Stimulated activated CD8-positive, alpha-beta memory T cell treated with anti-CD3 and anti-CD28 coated beads, Interleukin-15, amount 100 ng/mL, for 24 hours (primary cell): ENCODE measurements around the gene SIN3B.
"Not testable (repeated sequence)": the region's sequence is repeated elsewhere in the genome, so short reads cannot be mapped to it uniquely, and the experiment has no call there.

Experiments used
- DNase-seq: peaks from one replicate; pipeline ENCODE4 v3.0.0-alpha.2; 2020; ENCODE audit warnings: low read depth

SIN3B gene

DNA sequence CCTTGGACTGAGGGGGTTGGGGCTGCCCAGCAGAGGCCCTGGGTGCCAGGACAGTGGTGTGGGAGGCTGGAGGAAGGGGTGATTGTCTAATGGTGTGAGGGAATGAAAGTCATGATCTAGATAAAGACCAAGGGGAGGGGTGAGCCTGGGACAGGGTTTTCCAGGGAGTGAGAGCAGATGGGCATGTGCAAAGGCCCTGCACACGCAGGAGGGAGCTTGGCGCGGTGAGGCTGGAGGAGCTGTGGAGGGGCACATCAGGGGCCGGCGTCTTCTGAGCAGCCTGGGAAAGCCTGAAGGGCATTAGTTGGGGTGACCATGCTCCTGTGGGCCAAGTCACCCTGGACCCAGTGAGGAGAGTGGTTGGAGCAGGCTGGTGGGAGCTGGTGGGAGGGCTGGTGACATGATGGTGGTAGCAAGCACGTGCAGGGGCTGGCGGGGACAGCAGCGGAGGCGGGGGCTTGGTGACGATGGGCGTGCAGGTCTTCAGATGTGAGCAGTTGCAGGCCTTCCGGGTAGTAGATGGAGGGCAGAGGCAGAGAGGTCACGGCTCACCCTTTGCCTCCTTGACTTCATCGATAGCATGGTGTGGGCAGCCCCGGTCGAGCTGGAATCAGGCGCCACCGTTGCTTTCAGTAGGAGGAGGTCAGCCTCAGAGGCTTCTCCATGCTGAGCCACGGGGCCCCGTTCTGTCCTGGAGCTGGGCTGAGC, 39.4 kb downstream of the SIN3B start:
- no peak for DNase-seq

DNA sequence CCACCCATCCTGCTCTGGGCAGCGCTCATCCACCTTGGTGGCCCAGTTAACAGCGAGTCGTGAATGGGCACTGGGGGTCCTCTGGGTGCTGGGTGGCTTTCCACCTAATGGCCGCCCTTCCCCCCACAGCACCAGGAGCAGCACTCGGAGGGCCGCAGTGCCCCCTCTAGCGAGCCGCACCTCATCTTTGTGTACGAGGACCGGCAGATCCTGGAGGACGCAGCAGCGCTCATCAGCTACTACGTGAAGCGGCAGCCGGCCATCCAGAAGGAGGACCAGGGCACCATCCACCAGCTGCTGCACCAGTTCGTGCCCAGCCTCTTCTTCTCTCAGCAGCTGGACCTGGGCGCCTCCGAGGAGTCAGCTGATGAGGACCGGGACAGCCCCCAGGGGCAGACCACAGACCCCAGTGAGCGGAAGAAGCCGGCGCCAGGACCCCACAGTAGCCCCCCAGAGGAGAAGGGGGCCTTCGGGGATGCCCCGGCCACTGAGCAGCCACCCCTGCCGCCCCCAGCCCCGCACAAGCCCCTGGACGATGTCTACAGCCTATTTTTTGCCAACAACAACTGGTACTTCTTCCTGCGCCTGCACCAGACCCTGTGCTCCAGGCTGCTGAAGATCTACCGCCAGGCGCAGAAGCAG, 40.3 kb downstream of the SIN3B start:
- DNase-seq, result no peak

DNA sequence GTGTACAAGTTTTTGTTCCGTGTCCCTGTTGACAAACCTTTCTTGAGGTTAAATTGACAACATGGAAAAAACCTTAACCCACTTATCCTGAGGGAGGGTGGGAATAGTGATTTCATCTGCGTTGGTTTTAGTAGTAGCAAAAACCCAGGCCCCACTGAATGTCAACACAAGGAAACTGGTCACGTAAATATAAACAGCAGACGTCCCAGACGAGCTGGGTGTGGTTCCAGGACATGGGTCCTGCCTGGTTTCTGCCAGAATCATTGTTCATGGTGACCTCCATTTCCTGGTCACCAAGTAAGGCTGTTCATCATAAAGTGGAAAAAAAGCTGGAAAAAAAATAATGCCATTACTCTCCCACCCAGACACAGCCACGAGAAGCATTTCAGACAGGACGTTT, 42.7 kb downstream of the SIN3B start:
- no peak for DNase-seq

DNA sequence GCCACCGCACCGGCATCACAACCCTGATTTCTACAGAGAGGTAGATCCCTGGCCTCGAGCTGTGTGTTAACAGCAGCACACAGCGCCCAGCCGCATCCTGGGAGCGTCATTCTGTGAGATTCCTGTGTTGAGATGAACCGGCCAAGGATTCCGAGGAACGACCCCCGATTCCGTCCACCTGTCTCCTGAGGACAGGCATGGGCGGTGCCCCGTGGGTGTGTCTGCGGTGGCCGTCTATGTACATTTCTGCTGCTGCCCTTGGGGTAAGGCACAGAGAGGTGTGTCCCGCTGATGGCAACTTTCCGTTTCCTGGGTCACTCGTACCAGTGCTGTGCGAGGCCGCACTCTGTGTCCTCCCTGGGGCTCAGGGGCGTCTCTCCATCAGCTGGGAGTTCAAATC, 43.5 kb downstream of the SIN3B start:
- no peak for DNase-seq

DNA sequence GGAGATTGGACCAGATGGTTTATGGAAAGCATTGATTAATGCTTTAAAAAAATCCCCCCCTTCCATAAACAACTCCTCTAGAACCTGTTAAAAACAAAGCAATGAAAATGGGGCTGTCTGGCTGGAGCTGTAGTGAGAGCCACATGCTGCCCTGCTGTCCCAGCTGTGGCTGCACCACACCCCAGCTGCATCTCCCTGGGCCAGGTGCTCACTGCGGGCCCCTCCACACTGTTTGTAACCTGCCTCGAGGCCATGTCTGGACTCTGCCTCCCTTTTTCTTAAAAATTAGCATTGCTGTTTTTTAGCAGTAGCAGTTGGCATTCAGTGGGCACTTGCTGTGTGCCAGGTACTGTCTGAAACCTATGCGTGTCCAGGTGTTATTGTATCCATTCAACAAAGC, 44.4 kb downstream of the SIN3B start:
- DNase-seq, result no peak

DNA sequence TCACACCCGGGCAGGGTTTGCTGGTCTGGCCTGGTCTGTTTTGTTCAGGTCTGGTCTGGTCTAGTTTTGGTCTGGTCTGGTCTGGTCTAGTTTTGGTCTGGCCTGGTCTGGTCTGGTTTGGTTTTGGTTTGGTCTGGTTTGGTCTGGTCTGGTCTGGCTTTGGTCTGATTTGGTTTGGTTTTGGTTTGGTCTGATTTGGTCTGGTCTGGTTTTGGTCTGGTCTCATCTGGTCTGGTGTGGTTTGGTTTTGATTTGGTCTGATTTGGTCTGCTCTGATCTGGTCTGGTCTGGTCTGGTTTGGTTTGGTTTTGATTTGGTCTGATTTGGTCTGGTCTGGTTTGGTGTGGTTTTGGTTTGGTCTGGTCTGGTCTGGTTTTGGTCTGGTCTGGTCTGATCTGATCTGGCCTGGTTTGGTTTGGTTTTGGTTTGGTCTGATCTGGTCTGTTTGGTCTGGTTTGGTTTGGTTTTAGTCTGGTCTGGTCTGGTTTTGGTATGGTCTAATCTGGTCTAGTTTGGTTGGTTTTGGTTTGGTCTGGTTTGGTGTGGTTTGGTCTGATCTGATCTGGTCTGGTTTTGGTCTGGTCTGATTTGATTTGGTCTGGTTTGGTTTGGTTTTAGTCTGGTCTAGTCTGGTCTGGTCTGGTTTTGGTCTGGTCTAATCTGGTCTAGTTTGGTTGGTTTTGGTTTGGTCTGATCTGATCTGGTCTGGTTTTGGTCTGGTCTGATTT, 45.2 kb downstream of the SIN3B start:
- DNase-seq, result no peak

DNA sequence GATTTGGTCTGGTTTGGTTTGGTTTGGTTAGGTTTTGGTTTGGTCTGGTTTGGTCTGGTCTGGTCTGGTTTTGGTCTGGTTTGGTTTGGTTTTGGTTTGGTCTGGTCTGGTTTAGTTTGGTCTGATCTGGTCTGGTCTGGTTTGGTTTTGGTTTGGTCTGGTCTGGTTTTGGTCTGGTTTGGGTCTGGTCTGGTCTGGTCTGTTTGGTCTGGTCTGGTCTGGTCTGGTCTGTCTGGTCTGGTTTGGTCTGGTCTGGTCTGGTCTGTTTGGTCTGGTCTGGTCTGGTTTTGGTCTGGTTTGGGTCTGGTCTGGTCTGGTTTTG, 45.7 kb downstream of the SIN3B start:
- not testable (repeated sequence) for DNase-seq

DNA sequence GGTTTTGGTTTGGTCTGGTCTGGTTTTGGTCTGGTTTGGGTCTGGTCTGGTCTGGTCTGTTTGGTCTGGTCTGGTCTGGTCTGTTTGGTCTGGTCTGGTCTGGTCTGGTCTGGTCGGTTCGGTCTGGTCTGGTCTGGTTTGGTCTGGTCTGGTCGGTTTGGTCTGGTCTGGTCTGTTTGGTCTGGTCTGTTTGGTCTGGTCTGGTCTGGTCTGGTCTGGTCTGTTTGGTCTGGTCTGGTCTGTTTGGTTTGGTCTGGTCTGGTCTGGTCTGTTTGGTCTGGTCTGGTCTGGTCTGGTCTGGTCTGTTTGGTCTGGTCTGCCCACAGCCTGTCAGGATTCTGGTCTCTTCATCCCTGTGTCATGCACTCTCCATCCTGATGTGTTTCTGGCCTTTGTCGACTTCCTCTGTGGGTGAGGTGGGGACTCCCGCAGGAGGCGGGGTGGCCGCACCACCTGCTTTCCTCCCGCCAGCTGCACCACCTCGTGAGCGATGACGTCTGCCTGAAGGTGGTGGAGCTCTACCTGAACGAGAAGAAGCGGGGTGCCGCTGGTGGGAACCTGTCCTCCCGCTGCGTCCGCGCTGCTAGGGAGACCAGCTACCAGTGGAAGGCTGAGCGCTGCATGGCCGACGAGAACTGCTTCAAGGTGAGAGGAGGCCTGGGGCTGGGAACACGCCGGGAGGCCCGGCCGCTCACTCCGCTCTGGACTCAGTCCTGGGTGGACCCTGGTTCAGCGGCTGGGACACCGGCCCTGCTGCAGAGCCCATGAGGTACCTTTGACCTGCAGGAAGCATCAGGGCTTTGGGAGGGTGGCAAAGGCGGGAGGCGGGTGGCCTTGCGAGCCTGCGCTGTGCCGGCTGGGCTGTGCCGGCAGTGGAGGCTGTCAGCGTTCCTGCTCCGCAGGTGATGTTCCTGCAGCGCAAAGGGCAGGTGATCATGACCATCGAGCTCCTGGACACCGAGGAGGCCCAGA, 46.7 kb downstream of the SIN3B start:
- DNase-seq, result no peak

DNA sequence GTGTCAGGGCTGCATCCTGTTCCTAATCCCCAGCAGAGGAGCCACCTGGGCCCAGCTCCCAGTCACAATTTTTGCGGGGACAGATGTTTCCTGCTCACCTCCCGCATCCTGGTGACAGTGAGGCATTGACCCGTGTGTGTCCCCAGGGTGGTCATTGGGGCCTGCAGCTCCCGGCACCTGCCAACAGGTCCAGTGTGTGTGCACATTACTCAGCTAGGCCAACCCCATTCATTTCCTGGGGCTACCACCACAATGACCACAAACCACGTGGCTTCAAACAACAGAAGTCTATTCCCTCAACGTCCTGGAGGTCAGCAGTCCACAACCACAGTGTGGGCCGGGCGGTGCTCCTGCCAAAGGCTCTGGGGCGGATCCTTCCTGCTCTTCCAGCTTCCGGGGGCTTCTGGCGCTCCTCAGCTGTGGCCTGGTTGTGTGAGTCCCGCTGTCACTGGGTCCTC, 47.7 kb downstream of the SIN3B start:
- no peak for DNase-seq

DNA sequence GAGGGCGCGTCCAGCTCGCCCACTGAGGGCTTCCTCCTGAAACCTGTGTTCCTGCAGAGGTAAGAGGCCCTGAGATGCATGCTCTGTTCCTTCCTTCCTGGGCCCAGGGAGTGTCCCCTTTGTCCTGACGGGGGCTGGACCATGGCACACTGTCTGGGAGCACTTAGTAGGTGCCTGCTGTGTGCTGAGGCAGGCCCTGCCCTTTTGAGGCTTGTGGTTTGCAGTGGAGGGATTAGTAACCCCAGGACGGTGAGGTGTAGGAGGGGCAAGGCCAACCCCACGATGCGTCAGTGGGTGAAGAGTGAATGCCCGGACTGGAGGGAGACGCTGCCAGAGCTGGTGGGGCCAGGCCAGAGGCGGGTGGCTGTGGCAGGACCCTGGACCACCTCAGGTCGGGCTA, 48.4 kb downstream of the SIN3B start:
- no peak for DNase-seq

DNA sequence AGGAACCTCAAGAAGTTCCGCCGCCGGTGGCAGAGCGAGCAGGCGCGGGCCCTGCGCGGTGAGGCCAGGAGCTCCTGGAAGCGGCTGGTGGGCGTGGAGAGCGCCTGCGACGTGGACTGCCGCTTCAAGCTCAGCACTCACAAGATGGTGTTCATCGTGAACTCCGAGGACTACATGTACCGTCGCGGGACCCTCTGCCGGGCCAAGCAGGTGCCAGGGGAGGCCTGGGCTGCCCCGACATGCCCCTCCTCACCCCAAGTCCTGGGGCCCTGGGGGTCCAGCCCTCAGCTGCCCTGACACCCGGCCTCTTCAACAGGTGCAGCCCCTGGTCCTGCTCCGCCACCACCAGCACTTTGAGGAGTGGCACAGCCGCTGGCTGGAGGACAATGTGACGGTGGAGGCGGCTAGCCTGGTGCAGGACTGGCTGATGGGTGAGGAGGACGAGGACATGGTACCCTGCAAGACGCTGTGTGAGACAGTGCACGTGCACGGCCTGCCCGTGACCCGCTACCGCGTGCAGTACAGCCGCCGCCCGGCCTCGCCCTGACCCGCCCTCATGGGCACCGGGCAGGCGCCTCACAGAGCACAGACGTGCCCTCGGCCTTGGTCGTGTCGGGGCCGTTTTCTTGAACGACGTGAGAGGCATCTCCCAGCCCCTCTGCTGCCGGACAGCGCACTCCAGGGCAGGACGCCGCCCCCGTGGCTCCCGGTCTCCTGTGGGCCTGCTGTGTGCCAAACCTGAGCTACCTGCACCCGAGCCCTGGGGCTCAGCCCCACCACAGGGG, 49.2 kb downstream of the SIN3B start:
- DNase-seq, result no peak

DNA sequence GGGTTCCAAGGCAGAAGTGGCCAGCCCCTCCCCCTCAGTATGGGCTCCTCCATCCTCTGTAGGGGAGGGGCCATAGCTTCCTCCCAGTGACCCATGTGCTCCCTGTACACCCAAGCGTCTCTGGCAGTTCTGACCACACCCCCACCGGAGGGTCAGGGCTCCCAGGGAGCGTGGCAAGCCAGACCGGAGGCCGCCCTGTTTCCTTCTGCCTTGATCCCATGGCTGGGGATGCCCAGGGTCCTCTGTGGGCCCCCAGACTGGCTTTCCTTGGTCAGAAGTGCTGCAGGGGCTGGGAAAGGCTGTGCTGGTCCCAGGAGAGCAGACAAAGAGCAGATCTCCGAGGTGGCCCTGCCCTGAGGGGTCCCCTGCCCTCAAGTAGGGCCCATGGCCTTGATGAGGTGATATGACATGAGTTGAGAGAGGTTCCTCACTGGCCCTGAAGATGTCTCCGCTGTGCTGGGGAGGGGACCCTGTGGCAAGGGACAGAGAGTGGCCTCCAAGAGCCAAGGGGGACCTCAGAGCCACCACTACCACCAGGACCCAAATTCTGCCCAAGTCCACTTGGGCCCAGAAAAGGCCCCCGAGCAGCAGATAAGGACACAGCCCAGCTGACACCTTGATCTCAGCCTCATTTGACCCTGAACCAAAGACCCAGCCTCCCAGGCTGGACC, 51.8 kb downstream of the SIN3B start:
- DNase-seq, result no peak

DNA sequence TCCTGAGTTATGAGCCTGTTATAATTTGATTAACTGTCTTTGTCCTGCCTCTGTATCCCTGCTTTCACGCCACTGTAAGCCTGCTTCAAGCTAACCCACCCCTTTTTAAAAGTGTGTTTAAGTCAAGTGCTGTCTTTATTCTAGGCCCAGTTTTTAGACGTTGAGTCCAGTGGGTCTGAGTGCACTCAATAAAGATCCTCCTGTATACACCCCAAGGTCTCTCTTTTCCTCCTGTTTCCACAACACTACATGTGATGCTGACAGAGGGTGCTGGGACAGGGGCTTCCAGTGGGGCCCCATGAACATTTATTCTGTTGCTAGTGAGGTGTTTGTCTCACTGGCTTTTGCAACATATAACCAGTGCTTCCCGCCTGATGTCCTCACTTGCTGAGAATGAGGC, 52.9 kb downstream of the SIN3B start:
- no peak for DNase-seq

DNA sequence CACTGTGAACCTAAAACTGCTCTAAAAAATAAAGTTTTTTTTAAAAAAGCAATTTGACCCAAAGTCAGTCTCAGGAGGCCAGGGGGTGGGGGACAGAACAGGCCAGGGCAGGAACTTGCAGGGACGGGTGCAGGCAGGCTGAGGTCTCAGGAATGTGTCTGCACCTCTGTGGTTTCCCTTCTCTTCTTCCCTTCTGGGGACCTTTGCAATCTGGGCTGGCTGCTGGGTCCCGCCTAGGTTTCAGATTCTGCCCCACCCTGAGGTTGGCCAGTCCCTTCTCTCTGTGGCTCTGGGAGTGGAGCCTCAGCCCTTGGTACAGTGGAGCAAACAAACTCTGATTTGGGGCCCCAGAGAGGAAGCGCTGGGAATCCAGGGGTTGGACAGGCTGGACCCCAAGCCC, 54.3 kb downstream of the SIN3B start:
- no peak for DNase-seq

DNA sequence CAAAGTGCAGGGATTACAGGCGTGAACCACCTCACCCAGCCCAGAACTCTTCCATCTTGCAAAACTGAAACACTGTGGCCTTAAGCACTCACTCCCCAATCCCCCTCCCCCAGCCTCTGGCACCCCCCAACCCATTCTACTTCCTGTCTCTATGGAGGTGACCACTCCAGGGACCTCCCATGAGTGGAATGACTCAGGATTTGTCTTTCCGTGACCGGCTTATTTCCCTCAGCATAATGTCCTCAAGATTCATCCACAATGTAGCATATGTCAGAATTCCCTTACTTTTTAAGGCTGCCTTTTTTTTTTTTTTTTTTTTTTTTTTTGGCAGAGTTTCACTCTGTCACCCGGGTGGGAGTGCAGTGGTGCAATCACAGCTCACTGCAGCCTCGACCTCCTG, 56.0 kb downstream of the SIN3B start:
- DNase-seq, result no peak

DNA sequence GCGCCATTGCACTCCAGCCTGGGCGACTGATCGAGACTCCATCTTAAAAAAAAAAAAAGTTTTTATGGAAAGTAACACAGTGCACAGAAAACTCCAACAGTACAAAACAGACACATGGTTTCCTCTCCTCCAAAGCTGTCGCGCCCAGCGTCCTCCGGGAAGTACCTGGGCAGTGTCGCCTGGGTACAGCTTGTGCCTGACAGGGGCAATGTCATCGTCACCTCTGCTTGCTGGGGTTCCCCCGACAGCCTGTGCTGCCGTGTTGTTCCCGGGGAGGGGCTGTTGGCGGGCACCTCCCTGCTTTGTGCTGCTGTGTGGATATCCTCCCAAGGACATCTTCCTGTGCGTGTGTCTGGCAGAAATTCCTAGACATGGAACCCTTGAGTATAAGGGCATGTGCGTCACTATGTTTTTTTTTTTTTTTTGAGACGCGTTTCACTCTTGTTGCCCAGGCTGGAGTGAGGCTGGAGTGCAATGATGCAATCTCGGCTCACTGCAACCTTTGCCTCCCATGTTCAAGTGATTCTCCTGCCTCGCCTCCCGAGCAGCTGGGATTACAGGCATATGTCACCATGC, 57.2 kb downstream of the SIN3B start:
- no peak for DNase-seq

DNA sequence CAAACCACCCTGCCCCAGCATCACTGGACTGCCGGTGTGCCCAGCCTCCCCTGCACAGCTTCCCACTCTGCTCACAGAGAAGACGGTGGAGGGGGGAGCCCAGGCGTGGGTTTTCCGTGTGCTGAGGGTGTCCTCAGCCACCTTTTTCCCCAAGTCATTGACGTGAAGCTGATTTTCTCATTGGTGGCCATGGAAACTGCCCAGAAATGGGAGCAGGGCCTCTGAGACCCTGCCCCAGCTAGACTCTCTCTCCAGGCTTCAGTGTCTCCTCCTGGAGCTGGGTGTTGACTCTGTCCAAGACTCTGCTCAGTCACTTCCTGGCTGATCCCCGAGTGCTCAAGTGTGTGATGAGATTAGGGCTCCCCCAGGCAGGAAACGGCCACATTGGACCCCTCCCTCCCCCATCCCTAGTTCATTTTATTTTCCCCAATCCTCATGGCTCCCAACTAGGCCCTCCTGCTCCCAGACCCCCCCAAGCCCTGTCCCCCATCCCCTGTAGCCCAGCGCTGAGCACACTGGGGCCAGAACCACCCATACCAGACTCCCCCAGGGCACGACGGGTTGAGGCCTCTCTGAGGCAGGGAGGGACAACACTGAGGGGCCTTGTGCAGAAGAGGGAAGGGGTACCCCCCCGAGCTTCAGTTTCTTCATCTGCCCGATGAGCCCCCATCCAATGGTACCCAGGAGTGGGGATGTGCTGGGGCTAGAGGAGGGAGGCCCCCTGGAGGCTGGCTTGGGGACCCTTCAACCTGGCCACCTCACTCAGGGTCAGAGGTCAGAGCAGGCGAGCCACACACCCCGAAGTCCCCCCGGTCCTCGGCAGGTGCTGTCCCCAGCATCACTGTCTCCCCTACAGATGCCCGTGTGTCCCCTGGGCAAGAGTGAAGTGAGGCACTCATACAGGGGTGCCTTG, 58.4 kb downstream of the SIN3B start:
- no peak for DNase-seq

DNA sequence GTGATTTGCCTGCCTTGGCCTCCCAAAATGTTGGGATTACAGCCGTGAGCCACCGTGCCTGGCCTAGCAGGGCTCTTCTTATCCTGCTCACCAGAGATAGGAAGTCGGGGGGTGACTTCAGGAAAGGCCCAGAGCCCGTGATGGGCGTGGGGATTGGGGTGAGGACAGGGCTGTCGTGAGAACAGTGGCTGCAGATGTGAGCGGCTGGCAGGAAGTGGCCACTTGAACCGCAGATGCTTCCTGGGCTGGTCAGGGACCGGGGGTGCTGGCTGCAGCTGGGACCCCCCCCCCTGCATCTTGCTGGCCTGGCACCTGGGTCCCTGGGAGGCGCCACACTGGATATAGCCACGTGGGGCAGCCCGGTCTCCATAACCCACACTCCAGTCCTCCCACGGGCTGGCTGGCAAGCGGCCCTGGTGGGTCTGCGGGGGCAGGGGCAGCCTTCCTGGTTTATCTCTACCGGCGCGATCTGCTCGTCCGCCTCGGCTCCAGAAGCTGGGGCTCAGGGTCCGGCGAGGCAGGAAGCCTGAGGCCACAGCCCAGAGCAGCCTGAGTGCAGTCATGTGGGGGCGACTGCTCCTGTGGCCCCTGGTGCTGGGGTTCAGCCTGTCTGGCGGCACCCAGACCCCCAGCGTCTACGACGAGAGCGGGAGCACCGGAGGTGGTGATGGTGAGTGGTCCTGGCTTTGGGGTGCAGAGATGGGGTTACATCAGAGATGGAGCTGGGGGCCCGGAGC, 59.6 kb downstream of the SIN3B start, which contains the start of gene F2RL3:
F2RL3 (plus strand) TSS at position 371 of the 737 bp plus-strand sequence; CDS start at position 562, 191 bp downstream.
- no peak for DNase-seq
